CD4-positive, CD25-positive, alpha-beta regulatory T cell (primary cell): Measurements from ENCODE around the gene VAV3. TPM values are rescaled to one million over a fixed set of nuclear protein-coding genes. Genes with fewer than 3 reads are reported as not detected.

Experiments used
- ATAC-seq, 2 donors: fragments of 150-1000 bp; cut with Tn5 transposase; one replicate each; pipeline ENCODE4 v1.10.0; 2021; ENCODE audit warnings: low read depth in 2 of 2, moderate number of reproducible peaks in 2 of 2, moderate library complexity in 1 of 2
- DNase-seq, 3 donors: peaks; one replicate each; pipeline versions ENCODE4 v3.0.0 to v3.0.0-alpha.2; 2012 to 2022; ENCODE audit warnings: mixed read lengths in 1 of 3
- H3K27ac ChIP-seq: one replicate; pipeline ENCODE4 v1.7.0; 2013; ENCODE audit warnings: mild to moderate bottlenecking, low read length; ENCODE audit not compliant: insufficient read depth, poor library complexity, severe bottlenecking
- H3K27me3 ChIP-seq: one replicate; pipeline ENCODE4 v1.7.0; 2013; ENCODE audit warnings: low read length; ENCODE audit not compliant: control insufficient read depth, insufficient read depth
- H3K36me3 ChIP-seq: one replicate; pipeline ENCODE4 v1.7.0; 2013; ENCODE audit warnings: mild to moderate bottlenecking, low read length, moderate library complexity; ENCODE audit not compliant: control insufficient read depth, insufficient read depth
- H3K4me1 ChIP-seq: 2 replicates; pipeline ENCODE4 v1.7.0; 2013; ENCODE audit warnings: mild to moderate bottlenecking, low read length; ENCODE audit not compliant: insufficient read depth, control insufficient read depth, poor library complexity, severe bottlenecking
- H3K4me3 ChIP-seq: one replicate; pipeline ENCODE4 v1.7.0; 2013; ENCODE audit warnings: low read depth, mild to moderate bottlenecking, low read length, moderate library complexity
- H3K9me3 ChIP-seq, 2 experiments: 1 replicate in 1 of 2; 2 replicates in 1 of 2; pipeline ENCODE4 v1.7.0; 2013; ENCODE audit warnings: low read length in 2 of 2, mild to moderate bottlenecking in 1 of 2, moderate library complexity in 1 of 2; ENCODE audit not compliant: control insufficient read depth in 2 of 2
- H3K27ac Mint-ChIP-seq, 3 donors: one replicate each; pipeline ENCODE4 v1.8.0; 2020 to 2022; ENCODE audit warnings: mild to moderate bottlenecking in 3 of 3, mixed read lengths in 3 of 3, moderate library complexity in 2 of 3
- H3K27me3 Mint-ChIP-seq: one replicate; pipeline ENCODE4 v1.8.0; 2022; ENCODE audit warnings: mild to moderate bottlenecking, mixed read lengths
- H3K36me3 Mint-ChIP-seq: one replicate; pipeline ENCODE4 v1.8.0; 2020; ENCODE audit warnings: mixed read lengths
- H3K4me1 Mint-ChIP-seq, 4 donors: one replicate each; pipeline ENCODE4 v1.8.0; 2020 to 2022; ENCODE audit warnings: mixed read lengths in 4 of 4, mild to moderate bottlenecking in 1 of 4
- H3K4me3 Mint-ChIP-seq, 4 donors: one replicate each; pipeline ENCODE4 v1.8.0; 2020 to 2022; ENCODE audit warnings: mild to moderate bottlenecking in 4 of 4, mixed read lengths in 4 of 4, moderate library complexity in 3 of 4
- H3K9me3 Mint-ChIP-seq, 7 donors: one replicate each; pipeline ENCODE4 v1.8.0; 2020 to 2022; ENCODE audit warnings: mixed read lengths in 7 of 7, mild to moderate bottlenecking in 3 of 7, moderate library complexity in 2 of 7
- polyA plus RNA-seq, 4 donors: library from polyadenylated mRNA; unstranded; fragments of 300-500 nt; fragmentation: Illumina TruSeq; gene quantifications; one replicate each; pipeline ENCODE4 v1.2.3, GENCODE V29; 2021
- total RNA-seq: library from RNA; stranded (reverse); gene quantifications from one replicate; pipeline ENCODE4 v1.2.3, GENCODE V29; 2022

Gene VAV3
- total and polyA plus RNA-seq, 5 donors from 2014 or later: 6.2 to 21.5 (median 11.1) TPM

GRCh38 chr1:107679411-107679953 is 285.5 kb downstream of the VAV3 start:
- DNase-seq: no peak
- Mint-ChIP-seq H3K27me3 (no peaks in the 10 kb centered on the region), H3K9me3 (peaks cover 0 to 10% (median 0%) of the 10 kb centered on the region in 7 donors), H3K4me3 (no peak overlapping the region), H3K27ac (no peak overlapping the region), H3K36me3 (peaks cover 10% of the 10 kb centered on the region), H3K4me1 (no peaks in the 10 kb centered on the region)
- no peaks in the 10 kb centered on the region for H3K36me3 ChIP-seq
- no peak overlapping the region for H3K4me3 ChIP-seq
- H3K4me1 ChIP-seq: no peaks in the 10 kb centered on the region
- no peak overlapping the region for H3K27ac ChIP-seq
- H3K27me3 ChIP-seq: no peaks in the 10 kb centered on the region
- ATAC-seq: no peak
- H3K9me3 ChIP-seq: no peaks in the 10 kb centered on the region

- no peak for ATAC-seq
- H3K36me3 Mint-ChIP-seq: peaks cover 10% of the 10 kb centered on the region
- no peaks in the 10 kb centered on the region for H3K36me3 ChIP-seq
Observed at GRCh38 chr1:107678993-107679392, 286.0 kb downstream of the VAV3 start.

GRCh38 chr1:107677697-107678096 is 287.3 kb downstream of the VAV3 start:
- ATAC-seq (no peak), DNase-seq (no peak)
- no peaks in the 10 kb centered on the region for H3K4me1 Mint-ChIP-seq
- Histone ChIP-seq H3K4me1 (no peaks in the 10 kb centered on the region), H3K36me3 (no peaks in the 10 kb centered on the region), H3K27ac (no peak overlapping the region), H3K9me3 (no peaks in the 10 kb centered on the region), H3K4me3 (no peak overlapping the region), H3K27me3 (no peaks in the 10 kb centered on the region)
- H3K27ac Mint-ChIP-seq: no peak overlapping the region
- peaks cover 0 to 10% (median 0%) of the 10 kb centered on the region in 7 donors for H3K9me3 Mint-ChIP-seq
- peaks cover 10% of the 10 kb centered on the region for H3K36me3 Mint-ChIP-seq
- no peaks in the 10 kb centered on the region for H3K27me3 Mint-ChIP-seq
- H3K4me3 Mint-ChIP-seq: no peak overlapping the region

More at GRCh38 chr1:107678993-107679392, 286.0 kb downstream of the VAV3 start:
- peaks cover 0 to 10% (median 0%) of the 10 kb centered on the region in 7 donors for H3K9me3 Mint-ChIP-seq
- Histone ChIP-seq H3K4me3 (no peak overlapping the region), H3K9me3 (no peaks in the 10 kb centered on the region), H3K27me3 (no peaks in the 10 kb centered on the region), H3K27ac (no peak overlapping the region), H3K4me1 (no peaks in the 10 kb centered on the region)
- H3K4me3 Mint-ChIP-seq: no peak overlapping the region
- H3K4me1 Mint-ChIP-seq: no peaks in the 10 kb centered on the region
- H3K27ac Mint-ChIP-seq: no peak overlapping the region
- no peak for DNase-seq
- no peaks in the 10 kb centered on the region for H3K27me3 Mint-ChIP-seq

- no peak overlapping the region for H3K4me3 ChIP-seq
- Mint-ChIP-seq H3K4me1 (no peaks in the 10 kb centered on the region), H3K4me3 (no peak overlapping the region), H3K36me3 (peaks cover 12% of the 10 kb centered on the region), H3K27me3 (no peaks in the 10 kb centered on the region), H3K9me3 (peaks cover 0 to 10% (median 0%) of the 10 kb centered on the region in 7 donors), H3K27ac (no peak overlapping the region)
- ATAC-seq: no peak
- H3K27ac ChIP-seq: no peak overlapping the region
- H3K27me3 ChIP-seq: no peaks in the 10 kb centered on the region
- H3K36me3 ChIP-seq: no peaks in the 10 kb centered on the region
- no peak for DNase-seq
- no peaks in the 10 kb centered on the region for H3K4me1 ChIP-seq
- no peaks in the 10 kb centered on the region for H3K9me3 ChIP-seq
Observed at GRCh38 chr1:107674486-107674885, 290.5 kb downstream of the VAV3 start.

GRCh38 chr1:107673006-107673405 is 292.0 kb downstream of the VAV3 start:
- H3K4me1 Mint-ChIP-seq: no peaks in the 10 kb centered on the region
- no peaks in the 10 kb centered on the region for H3K27me3 Mint-ChIP-seq
- peaks cover 17% of the 10 kb centered on the region for H3K36me3 Mint-ChIP-seq
- Histone ChIP-seq H3K27me3 (no peaks in the 10 kb centered on the region), H3K36me3 (no peaks in the 10 kb centered on the region), H3K9me3 (no peaks in the 10 kb centered on the region), H3K4me3 (no peak overlapping the region), H3K27ac (no peak overlapping the region), H3K4me1 (no peaks in the 10 kb centered on the region)
- H3K27ac Mint-ChIP-seq: no peak overlapping the region
- H3K9me3 Mint-ChIP-seq: peaks cover 0 to 10% (median 0%) of the 10 kb centered on the region in 7 donors
- DNase-seq: no peak
- ATAC-seq: no peak
- H3K4me3 Mint-ChIP-seq: no peak overlapping the region

- no peak overlapping the region for H3K27ac ChIP-seq
- H3K4me3 ChIP-seq: no peak overlapping the region
- H3K9me3 ChIP-seq: no peaks in the 10 kb centered on the region
- no peaks in the 10 kb centered on the region for H3K27me3 Mint-ChIP-seq
- ATAC-seq: no peak
- DNase-seq: no peak
- H3K9me3 Mint-ChIP-seq: peaks cover 0 to 9% (median 0%) of the 10 kb centered on the region in 7 donors
- peak overlapping the region in 1 of 3 donors; percentile 20 for H3K27ac Mint-ChIP-seq
- no peaks in the 10 kb centered on the region for H3K27me3 ChIP-seq
- peaks cover 16% of the 10 kb centered on the region for H3K36me3 Mint-ChIP-seq
- no peaks in the 10 kb centered on the region for H3K4me1 ChIP-seq
- no peaks in the 10 kb centered on the region for H3K36me3 ChIP-seq
- no peak overlapping the region for H3K4me3 Mint-ChIP-seq
- no peaks in the 10 kb centered on the region for H3K4me1 Mint-ChIP-seq
Observed at GRCh38 chr1:107670397-107671040, 294.5 kb downstream of the VAV3 start.

GRCh38 chr1:107669996-107670395 is 295.0 kb downstream of the VAV3 start:
- Mint-ChIP-seq H3K27me3 (no peaks in the 10 kb centered on the region), H3K27ac (no peak overlapping the region), H3K9me3 (peaks cover 0 to 4% (median 0%) of the 10 kb centered on the region in 7 donors), H3K36me3 (peaks cover 11% of the 10 kb centered on the region), H3K4me1 (peaks cover 0 to 1% (median 0%) of the 10 kb centered on the region in 4 donors), H3K4me3 (no peak overlapping the region)
- Histone ChIP-seq H3K9me3 (no peaks in the 10 kb centered on the region), H3K4me3 (no peak overlapping the region), H3K27ac (no peak overlapping the region), H3K36me3 (no peaks in the 10 kb centered on the region), H3K4me1 (no peaks in the 10 kb centered on the region), H3K27me3 (no peaks in the 10 kb centered on the region)
- ATAC-seq (no peak), DNase-seq (no peak)

- no peak overlapping the region for H3K4me3 Mint-ChIP-seq
- H3K4me3 ChIP-seq: no peak overlapping the region
- no peaks in the 10 kb centered on the region for H3K9me3 Mint-ChIP-seq
Observed at GRCh38 chr1:107668762-107669161, 296.2 kb downstream of the VAV3 start.

More at GRCh38 chr1:107668762-107669161, 296.2 kb downstream of the VAV3 start:
- Mint-ChIP-seq H3K4me1 (peaks cover 0 to 8% (median 1%) of the 10 kb centered on the region in 4 donors), H3K36me3 (peaks cover 12% of the 10 kb centered on the region), H3K27me3 (no peaks in the 10 kb centered on the region), H3K27ac (no peak overlapping the region)
- no peak for DNase-seq
- Histone ChIP-seq H3K27ac (no peak overlapping the region), H3K27me3 (no peaks in the 10 kb centered on the region), H3K4me1 (no peaks in the 10 kb centered on the region), H3K36me3 (no peaks in the 10 kb centered on the region), H3K9me3 (no peaks in the 10 kb centered on the region)
- ATAC-seq: no peak
